Measurements from ENCODE around the gene CCDC91.
"Not testable (repeated sequence)": the region's sequence is repeated elsewhere in the genome, so short reads cannot be mapped to it uniquely, and the experiment has no call there.

Gene CCDC91

DNA sequence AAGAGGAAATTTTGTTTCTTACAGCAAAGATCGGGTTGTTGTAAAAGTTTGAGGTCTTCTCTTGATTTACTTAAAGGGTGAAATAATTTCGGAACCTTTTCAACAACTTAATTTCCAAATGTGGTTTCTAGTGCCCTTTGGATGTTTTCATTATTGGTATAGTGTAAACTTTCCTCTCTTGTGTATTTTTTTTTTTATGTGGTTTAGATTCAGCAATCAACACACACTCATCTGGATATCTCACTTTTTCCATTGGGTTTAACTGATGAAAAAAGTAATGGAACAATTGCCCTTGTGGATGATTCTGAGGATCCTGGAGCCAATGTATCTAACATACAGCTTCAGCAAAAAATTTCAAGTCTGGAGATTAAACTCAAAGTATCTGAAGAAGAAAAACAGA, 116.3 kb downstream of the CCDC91 start:
- in situ Hi-C loops (cut with MboI; ENCODE audit: low sequenced_read_pairs): no loop called here
- DNase-seq (ENCODE audit: low spot score in 2 of 2): no peak
- H3K4me1 ChIP-seq: no peaks in the 10 kb centered on the region

DNA sequence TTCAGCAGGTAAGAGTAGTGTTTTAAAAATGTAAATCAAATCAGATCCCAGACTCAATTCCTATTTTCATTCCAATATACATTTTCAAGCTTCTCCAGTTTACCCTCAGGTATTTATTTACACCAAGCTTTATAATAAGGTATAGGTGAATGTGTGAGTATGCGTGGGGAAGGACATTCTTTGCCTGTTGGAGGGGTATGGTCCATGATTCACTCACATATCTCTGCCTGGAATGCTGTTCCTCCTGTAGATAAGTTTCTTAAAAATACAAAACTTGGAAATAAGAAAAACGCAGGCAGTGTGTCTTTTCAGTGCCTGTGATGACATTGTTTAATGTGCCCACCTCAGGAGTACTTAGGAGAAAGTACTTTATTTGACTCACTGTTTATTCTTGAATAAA, 118.6 kb downstream of the CCDC91 start:
- Histone ChIP-seq H3K27me3 (ENCODE audit: low read depth) (no peaks in the 10 kb centered on the region), H3K36me3 (replicated peaks) (no peaks in the 10 kb centered on the region), H3K9me3 (no peaks in the 10 kb centered on the region), H3K4me1 (no peaks in the 10 kb centered on the region; the same call in 1 of the 2 replicates), H3K4me3 (no peak overlapping the region)
- no peak for DNase-seq (ENCODE audit: low spot score in 2 of 2)
- in situ Hi-C loops (cut with MboI; ENCODE audit: low sequenced_read_pairs): no loop called here

More for the DNA sequence above, 116.3 kb downstream of the CCDC91 start:
- H3K36me3 ChIP-seq (replicated peaks): no peaks in the 10 kb centered on the region
- H3K27me3 ChIP-seq (ENCODE audit: low read depth): no peaks in the 10 kb centered on the region
- H3K9me3 ChIP-seq: no peaks in the 10 kb centered on the region
- H3K4me3 ChIP-seq: no peak overlapping the region

DNA sequence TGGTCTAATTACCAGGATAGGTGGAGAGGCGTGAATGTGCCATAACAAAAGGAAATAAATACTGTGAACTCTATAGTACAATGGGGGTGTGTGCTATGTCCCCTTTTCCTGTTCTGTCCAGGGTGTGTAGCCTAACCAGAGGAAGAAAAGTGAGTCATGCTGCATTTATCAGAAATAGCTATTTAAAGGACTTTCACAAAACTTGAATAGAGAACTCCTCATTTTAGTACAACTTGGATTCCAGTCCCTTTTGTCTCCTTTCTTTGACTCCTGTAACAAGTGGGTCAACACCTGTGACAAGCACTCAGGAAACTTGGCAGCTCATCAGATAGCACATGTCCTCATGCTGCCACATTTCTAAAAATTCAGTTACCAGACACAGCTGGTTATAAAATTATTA, 123.4 kb downstream of the CCDC91 start:
- H3K4me3 ChIP-seq: no peak overlapping the region
- no peaks in the 10 kb centered on the region for H3K36me3 ChIP-seq (replicated peaks)
- H3K4me1 ChIP-seq: no peaks in the 10 kb centered on the region; the same call in 1 of the 2 replicates
- peak in 1 of 2 experiments; percentile 10 for DNase-seq (ENCODE audit: low spot score in 2 of 2)
- in situ Hi-C loops (cut with MboI; ENCODE audit: low sequenced_read_pairs): no loop called here
- no peaks in the 10 kb centered on the region for H3K9me3 ChIP-seq
- no peaks in the 10 kb centered on the region for H3K27me3 ChIP-seq (ENCODE audit: low read depth)

DNA sequence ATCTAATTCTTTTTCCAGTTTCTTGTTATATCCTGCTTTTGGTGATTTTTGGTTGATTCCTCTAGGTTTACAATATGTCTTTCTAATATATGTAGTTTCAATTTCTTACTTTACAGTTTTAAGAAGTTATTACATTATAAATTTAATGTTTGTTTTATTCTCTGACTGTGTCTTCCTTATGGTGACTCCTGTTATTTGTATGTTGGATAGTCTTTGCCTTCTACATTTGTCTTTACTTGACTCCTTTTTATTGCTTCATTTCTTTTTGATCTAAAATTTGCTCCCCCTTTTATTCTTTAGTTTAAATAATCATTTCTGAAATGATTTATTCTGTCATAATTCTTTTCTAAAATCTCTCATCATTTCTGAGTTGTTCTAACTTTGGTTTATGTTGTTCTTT, 125.8 kb downstream of the CCDC91 start:
- no peaks in the 10 kb centered on the region for H3K36me3 ChIP-seq (replicated peaks)
- no peak for DNase-seq (ENCODE audit: low spot score in 2 of 2)
- in situ Hi-C loops (cut with MboI; ENCODE audit: low sequenced_read_pairs): no loop called here
- no peak overlapping the region for H3K4me3 ChIP-seq
- H3K27me3 ChIP-seq (ENCODE audit: low read depth): no peaks in the 10 kb centered on the region
- no peaks in the 10 kb centered on the region for H3K9me3 ChIP-seq
- H3K4me1 ChIP-seq: no peaks in the 10 kb centered on the region; the same call in 1 of the 2 replicates

DNA sequence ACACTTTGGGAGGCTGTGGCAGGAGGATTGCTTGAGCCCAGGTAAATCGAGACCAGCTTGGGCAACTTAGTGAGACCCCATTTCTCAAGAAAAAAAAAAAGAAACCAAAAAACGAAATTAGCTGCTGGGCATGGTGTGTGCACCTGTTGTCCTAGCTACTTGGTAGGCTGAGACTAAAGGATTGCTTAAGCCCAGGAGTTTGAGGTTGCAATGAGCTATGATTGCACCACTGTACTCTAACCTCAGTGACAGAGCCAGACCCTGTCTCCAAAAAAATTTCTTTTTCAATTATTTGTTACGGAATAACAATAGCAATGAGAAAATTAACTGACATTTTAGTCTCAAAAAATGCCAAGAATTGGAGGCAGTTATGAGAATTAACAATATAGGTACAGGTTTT, 128.0 kb downstream of the CCDC91 start:
- DNase-seq (ENCODE audit: low spot score in 2 of 2): no peak
- Histone ChIP-seq H3K4me3 (no peak overlapping the region), H3K9me3 (no peaks in the 10 kb centered on the region), H3K4me1 (no peaks in the 10 kb centered on the region; the same call in 1 of the 2 replicates), H3K36me3 (replicated peaks) (no peaks in the 10 kb centered on the region), H3K27me3 (ENCODE audit: low read depth) (no peaks in the 10 kb centered on the region)
- in situ Hi-C loops (cut with MboI; ENCODE audit: low sequenced_read_pairs): no loop called here

DNA sequence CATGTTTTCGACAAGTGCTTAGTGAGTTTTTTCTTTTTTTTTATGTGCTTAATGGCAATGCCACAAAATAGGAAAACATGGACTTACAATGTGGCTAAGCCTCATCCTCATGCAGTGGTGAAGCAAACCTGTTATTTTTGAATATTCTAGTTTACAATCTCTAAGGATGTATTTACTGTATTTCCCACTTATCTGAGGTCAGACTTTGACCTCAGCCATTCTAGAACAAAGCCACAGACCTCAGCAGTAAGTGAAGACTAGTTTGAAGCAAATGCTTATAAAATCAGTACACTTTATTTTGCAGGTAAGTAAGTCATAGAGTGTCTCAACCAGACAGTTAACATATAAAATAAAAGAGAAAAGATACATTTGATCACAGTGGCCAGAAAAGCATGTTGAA, 130.1 kb downstream of the CCDC91 start:
- no peak overlapping the region for H3K4me3 ChIP-seq
- no peaks in the 10 kb centered on the region for H3K27me3 ChIP-seq (ENCODE audit: low read depth)
- no peaks in the 10 kb centered on the region for H3K4me1 ChIP-seq
- in situ Hi-C loops (cut with MboI; ENCODE audit: low sequenced_read_pairs): no loop called here
- no peaks in the 10 kb centered on the region for H3K9me3 ChIP-seq
- no peak for DNase-seq (ENCODE audit: low spot score in 2 of 2)
- H3K36me3 ChIP-seq (replicated peaks): no peaks in the 10 kb centered on the region

GRCh38 chr12:28327722-28328121, 137.5 kb downstream of the CCDC91 start:
- in situ Hi-C loops (cut with MboI; ENCODE audit: low sequenced_read_pairs): no loop called here
- H3K9me3 ChIP-seq: no peaks in the 10 kb centered on the region
- H3K27me3 ChIP-seq (ENCODE audit: low read depth): no peaks in the 10 kb centered on the region
- no peaks in the 10 kb centered on the region for H3K36me3 ChIP-seq (replicated peaks)
- no peak for DNase-seq (ENCODE audit: low spot score in 2 of 2)
- H3K4me1 ChIP-seq: no peaks in the 10 kb centered on the region
- no peak overlapping the region for H3K4me3 ChIP-seq

GRCh38 chr12:28328967-28329366, 138.7 kb downstream of the CCDC91 start:
- H3K4me3 ChIP-seq: no peak overlapping the region
- no peaks in the 10 kb centered on the region for H3K9me3 ChIP-seq
- DNase-seq (ENCODE audit: low spot score in 2 of 2): no peak
- no peaks in the 10 kb centered on the region for H3K4me1 ChIP-seq
- H3K36me3 ChIP-seq (replicated peaks): no peaks in the 10 kb centered on the region
- in situ Hi-C loops (cut with MboI; ENCODE audit: low sequenced_read_pairs): no loop called here
- no peaks in the 10 kb centered on the region for H3K27me3 ChIP-seq (ENCODE audit: low read depth)

DNA sequence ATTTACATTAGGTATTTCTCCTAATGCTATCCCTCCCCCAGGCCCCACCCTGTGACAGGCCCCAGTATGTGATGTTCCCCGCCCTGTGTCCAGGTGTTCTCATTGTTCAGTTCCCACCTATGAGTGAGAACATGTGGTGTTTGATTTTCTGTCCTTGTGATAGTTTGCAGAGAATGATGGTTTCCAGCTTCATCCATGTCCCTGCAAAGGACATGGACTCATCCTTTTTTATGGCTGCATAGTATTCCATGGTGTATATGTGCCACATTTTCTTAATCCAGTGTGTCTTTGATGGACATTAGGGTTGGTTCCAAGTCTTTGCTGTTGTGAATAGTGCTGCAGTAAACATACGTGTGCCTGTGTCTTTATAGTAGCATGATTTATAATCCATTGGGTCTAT, 139.5 kb downstream of the CCDC91 start:
- H3K4me1 ChIP-seq; H3K4me3 ChIP-seq; H3K27me3 ChIP-seq (ENCODE audit: low read depth); DNase-seq (ENCODE audit: low spot score in 2 of 2); H3K9me3 ChIP-seq; H3K36me3 ChIP-seq (replicated peaks); in situ Hi-C loops (cut with MboI; ENCODE audit: low sequenced_read_pairs): not testable (repeated sequence)

GRCh38 chr12:28330232-28330631, 140.0 kb downstream of the CCDC91 start:
- not testable (repeated sequence) for DNase-seq (ENCODE audit: low spot score in 2 of 2); H3K9me3 ChIP-seq

DNA sequence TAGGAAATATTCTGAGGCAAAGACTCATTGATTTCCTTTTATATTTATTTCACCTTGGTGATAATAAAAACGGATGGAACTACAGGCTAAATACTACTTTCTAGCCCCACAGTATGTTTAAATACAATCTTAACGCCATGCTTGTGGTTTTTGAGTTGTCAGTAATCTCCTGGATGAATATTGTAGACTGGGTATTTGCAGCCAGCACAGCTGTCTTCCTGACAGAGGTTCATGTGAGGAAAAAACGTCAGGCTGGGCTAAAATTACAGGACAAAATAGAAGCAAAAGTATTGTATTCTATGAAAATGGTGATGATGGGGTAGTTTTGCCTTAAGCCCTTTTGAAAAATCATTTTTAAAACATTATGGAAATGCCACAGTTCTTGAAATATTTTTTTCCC, 140.9 kb downstream of the CCDC91 start:
- Histone ChIP-seq H3K4me3 (no peak overlapping the region), H3K27me3 (ENCODE audit: low read depth) (no peaks in the 10 kb centered on the region), H3K9me3 (no peaks in the 10 kb centered on the region), H3K36me3 (replicated peaks) (no peaks in the 10 kb centered on the region), H3K4me1 (no peaks in the 10 kb centered on the region)
- in situ Hi-C loops (cut with MboI; ENCODE audit: low sequenced_read_pairs): no loop called here
- DNase-seq (ENCODE audit: low spot score in 2 of 2): no peak

More at GRCh38 chr12:28330232-28330631, 140.0 kb downstream of the CCDC91 start:
- H3K4me1 ChIP-seq; H3K4me3 ChIP-seq; in situ Hi-C loops (cut with MboI; ENCODE audit: low sequenced_read_pairs); H3K27me3 ChIP-seq (ENCODE audit: low read depth); H3K36me3 ChIP-seq (replicated peaks): not testable (repeated sequence)

GRCh38 chr12:28340261-28341045, 150.2 kb downstream of the CCDC91 start:
- no peak overlapping the region for H3K4me3 ChIP-seq
- H3K9me3 ChIP-seq: no peaks in the 10 kb centered on the region
- H3K36me3 ChIP-seq (replicated peaks): no peaks in the 10 kb centered on the region
- no peaks in the 10 kb centered on the region for H3K4me1 ChIP-seq
- in situ Hi-C loops (cut with MboI; ENCODE audit: low sequenced_read_pairs): no loop called here
- no peak for DNase-seq (ENCODE audit: low spot score in 2 of 2)
- H3K27me3 ChIP-seq (ENCODE audit: low read depth): no peaks in the 10 kb centered on the region

GRCh38 chr12:28343713-28344112, 153.5 kb downstream of the CCDC91 start:
- no peak overlapping the region for H3K4me3 ChIP-seq
- no peaks in the 10 kb centered on the region for H3K9me3 ChIP-seq
- in situ Hi-C loops (cut with MboI; ENCODE audit: low sequenced_read_pairs): no loop called here
- DNase-seq (ENCODE audit: low spot score in 2 of 2): no peak
- no peaks in the 10 kb centered on the region for H3K4me1 ChIP-seq
- H3K36me3 ChIP-seq (replicated peaks): no peaks in the 10 kb centered on the region
- H3K27me3 ChIP-seq (ENCODE audit: low read depth): no peaks in the 10 kb centered on the region

DNA sequence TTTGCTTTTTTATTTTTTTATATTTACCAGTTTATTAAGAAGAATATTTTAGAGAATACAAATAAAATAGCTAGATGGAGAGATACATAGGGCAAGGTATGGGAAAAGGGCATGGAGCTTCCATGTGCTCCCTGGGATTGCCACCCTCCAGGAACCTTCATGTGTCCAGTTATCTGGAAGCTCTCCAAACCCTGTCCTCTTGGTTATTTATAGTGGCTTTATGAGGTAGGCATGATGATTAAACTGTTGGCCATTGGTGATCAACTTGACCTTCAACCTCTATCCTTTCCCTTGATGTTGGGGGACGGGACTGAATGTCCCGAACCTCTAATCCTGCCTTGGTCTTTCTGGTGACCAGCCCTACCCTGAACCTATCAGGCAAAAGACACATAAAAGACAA, 156.3 kb downstream of the CCDC91 start:
- Histone ChIP-seq H3K27me3 (ENCODE audit: low read depth) (no peaks in the 10 kb centered on the region), H3K4me3 (no peak overlapping the region), H3K9me3 (no peaks in the 10 kb centered on the region), H3K4me1 (no peaks in the 10 kb centered on the region), H3K36me3 (replicated peaks) (no peaks in the 10 kb centered on the region)
- DNase-seq (ENCODE audit: low spot score in 2 of 2): no peak
- in situ Hi-C loops (cut with MboI; ENCODE audit: low sequenced_read_pairs): no loop called here

- H3K27me3 ChIP-seq (ENCODE audit: low read depth): no peaks in the 10 kb centered on the region
- H3K4me3 ChIP-seq: no peak overlapping the region
- H3K36me3 ChIP-seq (replicated peaks): no peaks in the 10 kb centered on the region
- H3K4me1 ChIP-seq: no peaks in the 10 kb centered on the region
- no peak for DNase-seq (ENCODE audit: low spot score in 2 of 2)
- in situ Hi-C loops (cut with MboI; ENCODE audit: low sequenced_read_pairs): no loop called here
- no peaks in the 10 kb centered on the region; the same call in 1 of the 2 replicates for H3K9me3 ChIP-seq
Observed at GRCh38 chr12:28349196-28349595, 158.9 kb downstream of the CCDC91 start.

All from HAP-1 (cell line).